ENCODE data around the gene ARMCX5. TPM values are rescaled to one million over a fixed set of nuclear protein-coding genes. Genes with fewer than 3 reads are reported as not detected.

ARMCX5 gene
- total RNA-seq, 1 experiment from 2014 or later, result 11.5 TPM

DNA sequence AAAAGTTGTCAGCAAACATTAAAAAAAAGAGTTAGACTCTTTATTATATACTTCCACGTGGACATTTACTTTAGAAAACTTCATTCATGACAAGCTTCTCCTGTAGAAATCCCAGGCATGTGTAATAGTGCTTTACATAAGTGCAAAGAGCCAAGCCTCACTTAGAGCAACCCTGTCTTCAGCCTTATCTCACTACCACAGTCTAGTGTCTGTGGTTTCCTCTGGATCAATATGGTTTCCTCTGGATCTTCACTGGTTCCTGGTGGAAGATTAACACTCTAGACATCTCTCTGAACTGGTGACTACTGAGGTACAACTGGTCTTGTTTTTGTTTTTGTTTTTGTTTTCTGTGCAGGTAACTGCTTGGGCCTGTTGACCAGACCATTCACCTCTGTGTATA, 18.4 kb upstream of the ARMCX5 start:
- POLR2A ChIA-PET, result no interaction called here
- H3K4me3 Mint-ChIP-seq (ENCODE audit: unreplicated experiment), result no peak overlapping the region
- CTCF ChIA-PET, result no interaction called here
- H3K4me1 ChIP-seq, result no peaks in the 10 kb centered on the region
- no peaks in the 10 kb centered on the region for H3K36me3 ChIP-seq (ENCODE audit: control insufficient read depth, insufficient read depth, low read length)
- H3K27me3 ChIP-seq (replicated peaks; ENCODE audit: control insufficient read depth, insufficient read depth, low read length), result no peaks in the 10 kb centered on the region
- intact Hi-C loops (cut with micrococcal nuclease; ENCODE audit: unreplicated experiment), result no loop called here
- TF ChIP-seq, protein P1, sequence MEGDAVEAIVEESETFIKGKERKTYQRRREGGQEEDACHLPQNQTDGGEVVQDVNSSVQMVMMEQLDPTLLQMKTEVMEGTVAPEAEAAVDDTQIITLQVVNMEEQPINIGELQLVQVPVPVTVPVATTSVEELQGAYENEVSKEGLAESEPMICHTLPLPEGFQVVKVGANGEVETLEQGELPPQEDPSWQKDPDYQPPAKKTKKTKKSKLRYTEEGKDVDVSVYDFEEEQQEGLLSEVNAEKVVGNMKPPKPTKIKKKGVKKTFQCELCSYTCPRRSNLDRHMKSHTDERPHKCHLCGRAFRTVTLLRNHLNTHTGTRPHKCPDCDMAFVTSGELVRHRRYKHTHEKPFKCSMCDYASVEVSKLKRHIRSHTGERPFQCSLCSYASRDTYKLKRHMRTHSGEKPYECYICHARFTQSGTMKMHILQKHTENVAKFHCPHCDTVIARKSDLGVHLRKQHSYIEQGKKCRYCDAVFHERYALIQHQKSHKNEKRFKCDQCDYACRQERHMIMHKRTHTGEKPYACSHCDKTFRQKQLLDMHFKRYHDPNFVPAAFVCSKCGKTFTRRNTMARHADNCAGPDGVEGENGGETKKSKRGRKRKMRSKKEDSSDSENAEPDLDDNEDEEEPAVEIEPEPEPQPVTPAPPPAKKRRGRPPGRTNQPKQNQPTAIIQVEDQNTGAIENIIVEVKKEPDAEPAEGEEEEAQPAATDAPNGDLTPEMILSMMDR (IDR thresholded peaks at IDR 0.05; ENCODE audit: insufficient read depth in 1 of 2, low read depth in 1 of 2, low read length in 1 of 2, severe bottlenecking in 1 of 2, unreplicated experiment in 1 of 2), result no peak
- BruUV-seq (replicated peaks), result no TSS peak
- H3K9me3 ChIP-seq, result no peaks in the 10 kb centered on the region
- no peak for DNase-seq
- no peaks in the 10 kb centered on the region for H3K36me3 Mint-ChIP-seq (ENCODE audit: insufficient read depth, unreplicated experiment)
- no peak overlapping the region for H3K4me3 ChIP-seq (ENCODE audit: low read depth, low read length)
- H3K9me3 Mint-ChIP-seq (ENCODE audit: unreplicated experiment), result no peaks in the 10 kb centered on the region
- H3K4me1 Mint-ChIP-seq (ENCODE audit: low read depth, unreplicated experiment), result no peaks in the 10 kb centered on the region
- no peak overlapping the region for H3K27ac Mint-ChIP-seq (ENCODE audit: unreplicated experiment)
- H3K27me3 Mint-ChIP-seq (ENCODE audit: insufficient read depth, unreplicated experiment), result peaks cover 4% of the 10 kb centered on the region

DNA sequence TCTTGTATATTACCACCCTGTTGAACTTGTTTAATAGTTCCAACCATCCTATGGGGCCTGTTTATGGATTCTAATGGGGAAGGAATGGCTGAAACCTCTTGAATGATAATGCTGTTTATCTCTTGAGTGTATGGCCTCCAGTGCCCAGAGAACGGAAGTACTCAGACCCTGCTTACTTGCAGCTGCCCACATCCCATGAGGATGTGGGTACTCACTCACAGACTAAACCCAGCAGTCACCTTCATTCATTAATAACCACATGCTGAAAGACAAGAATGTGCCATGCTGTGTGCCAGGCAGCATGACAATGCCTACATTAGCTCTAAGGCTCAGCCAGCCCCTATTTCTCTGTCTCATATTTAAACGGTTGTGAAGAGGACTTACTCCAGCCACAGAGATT, 5.9 kb upstream of the ARMCX5 start:
- Histone ChIP-seq H3K36me3 (ENCODE audit: control insufficient read depth, insufficient read depth, low read length) (no peaks in the 10 kb centered on the region), H3K4me1 (no peaks in the 10 kb centered on the region), H3K4me3 (ENCODE audit: low read depth, low read length) (no peak overlapping the region), H3K27me3 (replicated peaks; ENCODE audit: control insufficient read depth, insufficient read depth, low read length) (no peaks in the 10 kb centered on the region), H3K9me3 (no peaks in the 10 kb centered on the region)
- no TSS peak for BruUV-seq (replicated peaks)
- Mint-ChIP-seq H3K27me3 (ENCODE audit: insufficient read depth, unreplicated experiment) (no peaks in the 10 kb centered on the region), H3K36me3 (ENCODE audit: insufficient read depth, unreplicated experiment) (no peaks in the 10 kb centered on the region), H3K27ac (ENCODE audit: unreplicated experiment) (no peak overlapping the region), H3K4me1 (ENCODE audit: low read depth, unreplicated experiment) (no peaks in the 10 kb centered on the region), H3K4me3 (ENCODE audit: unreplicated experiment) (no peak overlapping the region), H3K9me3 (ENCODE audit: unreplicated experiment) (no peaks in the 10 kb centered on the region)
- intact Hi-C loops (cut with micrococcal nuclease; ENCODE audit: unreplicated experiment), result no loop called here
- ChIA-PET CTCF (no interaction called here), POLR2A (no interaction called here)
- TF ChIP-seq, protein P1 (IDR thresholded peaks at IDR 0.05; ENCODE audit: insufficient read depth in 1 of 2, low read depth in 1 of 2, low read length in 1 of 2, severe bottlenecking in 1 of 2, unreplicated experiment in 1 of 2), result no peak
- DNase-seq, result no peak

DNA sequence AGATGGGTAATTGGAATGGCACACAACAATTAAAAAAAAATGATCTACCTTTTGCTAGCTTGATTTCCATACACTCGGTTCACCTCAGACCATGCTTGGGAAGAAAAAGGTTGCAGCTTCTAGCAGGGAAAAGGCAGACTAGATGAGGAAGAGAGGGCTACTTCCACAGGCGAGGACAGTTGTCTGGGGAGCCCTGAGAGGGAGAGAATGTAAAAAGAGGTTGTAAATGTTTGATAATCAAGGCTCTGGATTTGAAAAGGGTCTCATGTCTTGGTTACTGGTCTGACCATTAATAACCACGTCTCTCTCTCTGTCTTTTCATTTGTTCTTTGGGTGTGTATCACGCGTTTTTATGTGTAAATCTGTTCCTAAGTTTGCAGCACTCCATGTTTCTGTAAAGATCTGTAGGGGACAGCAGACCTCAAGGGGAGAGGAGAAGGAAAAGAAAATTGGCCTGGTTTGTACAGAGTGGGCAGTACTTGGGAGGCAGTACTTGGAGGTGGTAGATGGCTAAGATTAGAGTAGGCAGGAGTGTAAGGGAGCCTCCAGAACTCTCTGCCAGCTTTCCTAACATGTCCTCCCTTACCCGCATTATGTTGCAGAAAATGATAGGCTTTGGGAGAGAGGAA, 750 bp downstream of the ARMCX5 start:
- BruUV-seq (replicated peaks), result TSS peak; percentile 73
- Histone ChIP-seq H3K9me3 (no peaks in the 10 kb centered on the region), H3K36me3 (ENCODE audit: control insufficient read depth, insufficient read depth, low read length) (peaks cover 2% of the 10 kb centered on the region; the same call in 1 of the 2 replicates), H3K4me3 (ENCODE audit: low read depth, low read length) (peak overlapping the region; percentile 56), H3K27me3 (replicated peaks; ENCODE audit: control insufficient read depth, insufficient read depth, low read length) (no peaks in the 10 kb centered on the region), H3K4me1 (no peaks in the 10 kb centered on the region)
- POLR2A ChIA-PET, result no interaction called here
- CTCF ChIA-PET, result interaction anchor here (1.0 kb wide), 1 partner anchor 236 kb away, joined by 3 read pairs; no protein-coding TSS in a partner anchor
- TF ChIP-seq, protein P1 (IDR thresholded peaks at IDR 0.05; ENCODE audit: insufficient read depth in 1 of 2, low read depth in 1 of 2, low read length in 1 of 2, severe bottlenecking in 1 of 2, unreplicated experiment in 1 of 2), result no peak
- Mint-ChIP-seq H3K27ac (ENCODE audit: unreplicated experiment) (peak overlapping the region; percentile 97), H3K4me3 (ENCODE audit: unreplicated experiment) (peak overlapping the region; percentile 98), H3K27me3 (ENCODE audit: insufficient read depth, unreplicated experiment) (no peaks in the 10 kb centered on the region), H3K36me3 (ENCODE audit: insufficient read depth, unreplicated experiment) (no peaks in the 10 kb centered on the region), H3K9me3 (ENCODE audit: unreplicated experiment) (no peaks in the 10 kb centered on the region), H3K4me1 (ENCODE audit: low read depth, unreplicated experiment) (peaks cover 7% of the 10 kb centered on the region)
- intact Hi-C loops (cut with micrococcal nuclease; ENCODE audit: unreplicated experiment), result no loop called here
- DNase-seq, result peak in 1 of 2 experiments; percentile 1

Data from Caco-2 (cell line).